ENCODE measurements around the gene ADARB2. TPM values are rescaled to one million over a fixed set of nuclear protein-coding genes. Genes with fewer than 3 reads are reported as not detected.
A peak's percentile ranks its signal among the peaks of the same experiment; 100 is the strongest.

ADARB2 gene
- total and polyA plus RNA-seq, 10 of the 15 experiments (the other 5 are each of a cell fraction or from before 2014, with no cell fraction given) = 0.02 to 4.1 (median 0.76) TPM

GRCh38 chr10:1425879-1426278 lies 311.4 kb downstream of the ADARB2 start (continued):
- TF ChIP-seq JUND (IDR thresholded peaks at IDR 0.05; ENCODE audit: low read depth, low read length) = 0 out of 2 replicates have a peak, but pooled peaks have one; percentile 20
- peak; percentile 36 for TF ChIP-seq MEF2B (IDR thresholded peaks at IDR 0.05; ENCODE audit: partially characterized antibody, poor library complexity, severe bottlenecking)
- no peak for TF ChIP-seq ZBTB33 (IDR thresholded peaks at IDR 0.05)
- no peak for TF ChIP-seq TCF12 (IDR thresholded peaks at IDR 0.05; ENCODE audit: low read depth, low read length)
- TF ChIP-seq SMC3 (IDR thresholded peaks at IDR 0.05; ENCODE audit: borderline replicate concordance, low read length) = no peak
- TF ChIP-seq RUNX3 (IDR thresholded peaks at IDR 0.05; ENCODE audit: low read length) = peak; percentile 77
- TF ChIP-seq ZBTB11 (CRISPR knock-in tag; IDR thresholded peaks at IDR 0.05) = no peak
- no peak for TF ChIP-seq MAX (IDR thresholded peaks at IDR 0.05; ENCODE audit: low read depth, low read length)
- TF ChIP-seq IRF5 (IDR thresholded peaks at IDR 0.05; ENCODE audit: borderline replicate concordance) = no peak
- peak; percentile 60; the same call in 1 of the 2 replicates for TF ChIP-seq IRF4 (IDR thresholded peaks at IDR 0.05; ENCODE audit: low read depth, low read length)
- no peak for TF ChIP-seq CEBPB (IDR thresholded peaks at IDR 0.05; ENCODE audit: borderline replicate concordance in 1 of 2, low read depth in 2 of 2, low read length in 2 of 2)
- TF ChIP-seq NBN (IDR thresholded peaks at IDR 0.05) = 0 out of 2 replicates have a peak, but pooled peaks have one; percentile 36
- no peak for TF ChIP-seq SKIL (IDR thresholded peaks at IDR 0.05; ENCODE audit: low read depth, poor library complexity, severe bottlenecking)
- TF ChIP-seq PAX5 (IDR thresholded peaks at IDR 0.05; ENCODE audit: borderline replicate concordance, low read depth, low read length) = 0 out of 2 replicates have a peak, but pooled peaks have one; percentile 19
- TF ChIP-seq TCF3 (IDR thresholded peaks at IDR 0.05; ENCODE audit: borderline replicate concordance, insufficient read depth, low read depth, low read length) = peak; percentile 20; the same call in 1 of the 2 replicates
- peak; percentile 48; the same call in 1 of the 2 replicates for TF ChIP-seq ATF7 (IDR thresholded peaks at IDR 0.05; ENCODE audit: low read depth)
- no peak for TF ChIP-seq RELA (IDR thresholded peaks at IDR 0.05; ENCODE audit: borderline replicate concordance, partially characterized antibody)
- no peak for TF ChIP-seq E2F4 (IDR thresholded peaks at IDR 0.05; ENCODE audit: low read depth, low read length)
- TF ChIP-seq ETV6 (conservative IDR thresholded peaks at IDR 0.05 in 1 of 2, IDR thresholded peaks at IDR 0.05 in 1 of 2; ENCODE audit: borderline replicate concordance in 1 of 2, low read depth in 1 of 2) = peak in 1 of 2 experiments; percentile 96; a peak in 2 of 4 replicates

Data from GM12878 (cell line).